Keratinocyte (primary cell): Measurements from ENCODE around the gene HS3ST3B1. TPM values are rescaled to one million over a fixed set of nuclear protein-coding genes. Genes with fewer than 3 reads are reported as not detected.

Experiments
- DNase-seq: peaks from one replicate; pipeline ENCODE4 v3.0.0-alpha.2; 2011; ENCODE audit warnings: low read depth, missing footprints, low spot score
- FAIRE-seq: peaks from 2 replicates; lab custom pipeline; 2011; peaks lifted over from hg19 to GRCh38; lab: Jason Lieb, UNC
- H2AFZ ChIP-seq: 2 replicates; pipeline ENCODE4 v1.6.0; 2012; ENCODE audit warnings: low read length, control low read depth, inconsistent platforms; ENCODE audit not compliant: control insufficient read depth
- H3K27ac ChIP-seq: 2 replicates; pipeline ENCODE4 v1.5.1; 2011; ENCODE audit warnings: low read length; ENCODE audit not compliant: control insufficient read depth, insufficient read depth
- H3K27me3 ChIP-seq: 3 replicates; pipeline ENCODE4 v1.6.0; 2011; ENCODE audit warnings: low read length; ENCODE audit not compliant: control insufficient read depth, insufficient read depth; ENCODE audit errors: extremely low read depth
- H3K36me3 ChIP-seq, 2 experiments: 2 replicates in 1 of 2; 3 replicates in 1 of 2; pipeline ENCODE4 v1.5.1; 2011; ENCODE audit warnings: low read length in 2 of 2, mild to moderate bottlenecking in 1 of 2; ENCODE audit not compliant: control insufficient read depth in 2 of 2, insufficient read depth in 2 of 2; ENCODE audit errors: extremely low read depth in 1 of 2
- H3K4me1 ChIP-seq: 3 replicates; pipeline ENCODE4 v1.5.1; 2011; ENCODE audit warnings: low read length; ENCODE audit not compliant: control insufficient read depth, insufficient read depth; ENCODE audit errors: extremely low read depth
- H3K4me2 ChIP-seq: 3 replicates; pipeline ENCODE4 v1.6.0; 2011; ENCODE audit warnings: low read depth, low read length; ENCODE audit not compliant: control insufficient read depth, insufficient read depth; ENCODE audit errors: extremely low read depth
- H3K4me3 ChIP-seq, 3 experiments: fragments of 200-600 bp in 1 of 3; sonication (generic) in 1 of 3; 2 replicates in 2 of 3; 3 replicates in 1 of 3; pipeline ENCODE4 v1.5.1; 2011 to 2016; ENCODE audit warnings: low read length in 3 of 3, mild to moderate bottlenecking in 3 of 3, control low read depth in 2 of 3, inconsistent platforms in 1 of 3, low read depth in 1 of 3, mixed read lengths in 1 of 3, mixed run types in 1 of 3, moderate library complexity in 1 of 3; ENCODE audit not compliant: control insufficient read depth in 2 of 3, insufficient read depth in 2 of 3; ENCODE audit errors: extremely low read depth in 1 of 3
- H3K79me2 ChIP-seq: 2 replicates; pipeline ENCODE4 v1.6.0; 2012; ENCODE audit warnings: low read length; ENCODE audit not compliant: control insufficient read depth, insufficient read depth
- H3K9ac ChIP-seq: 3 replicates; pipeline ENCODE4 v1.6.0; 2011; ENCODE audit warnings: low read length; ENCODE audit not compliant: control insufficient read depth, insufficient read depth; ENCODE audit errors: extremely low read depth
- H3K9me1 ChIP-seq: 3 replicates; pipeline ENCODE4 v1.6.0; 2011; ENCODE audit warnings: low read length; ENCODE audit not compliant: control insufficient read depth, insufficient read depth; ENCODE audit errors: extremely low read depth
- H3K9me3 ChIP-seq: 2 replicates; pipeline ENCODE4 v1.5.1; 2012; ENCODE audit warnings: low read depth, low read length; ENCODE audit not compliant: control insufficient read depth
- H4K20me1 ChIP-seq: 3 replicates; pipeline ENCODE4 v1.6.0; 2011; ENCODE audit warnings: low read length; ENCODE audit not compliant: control insufficient read depth, insufficient read depth; ENCODE audit errors: extremely low read depth
- CTCF ChIP-seq, 3 experiments: IDR thresholded peaks in 1 of 3; conservative IDR thresholded peaks in 1 of 3; optimal IDR thresholded peaks in 1 of 3; 2 replicates in 2 of 3; 3 replicates in 1 of 3; pipeline versions ENCODE3 to v1.5.1; 2011; ENCODE audit warnings: low read length in 3 of 3, mild to moderate bottlenecking in 3 of 3, moderate library complexity in 2 of 3, control low read depth in 1 of 3, inconsistent platforms in 1 of 3; ENCODE audit not compliant: insufficient read depth in 2 of 3; ENCODE audit errors: extremely low read depth in 1 of 3
- EZH2 ChIP-seq: IDR thresholded peaks from one replicate; pipeline ENCODE4 v1.6.1; 2012; ENCODE audit warnings: inconsistent platforms, mild to moderate bottlenecking, low read length, moderate library complexity
- dilution Hi-C: fragments of 300-500 bp; cut with MboI; formaldehyde crosslinking; loops from one replicate; pipeline ENCODE4 v1.7.0; 2020; ENCODE audit warnings: low sequenced_read_pairs; ENCODE audit not compliant: extremely low pct_ligation_motif_present
- polyA plus RNA-seq, 5 experiments: library from polyadenylated mRNA; depleted of rRNA in 3 of 5; stranded (reverse) in 3 of 5; stranded (forward) in 1 of 5; unstranded in 1 of 5; fragments of >200 nt; gene quantifications; 1 replicate in 1 of 5; 2 replicates in 3 of 5; 3 replicates in 1 of 5; pipeline versions ENCODE4 v1.2.1 to v1.2.3, GENCODE V29; 2011 to 2012; ENCODE audit warnings: missing spikeins in 2 of 5, low read depth in 1 of 5, low replicate concordance in 1 of 5

HS3ST3B1 gene
- polyA plus RNA-seq, 1 donor (not counting 4 experiments of a cell fraction or from before 2014, with no cell fraction given): 3.9 TPM

DNA sequence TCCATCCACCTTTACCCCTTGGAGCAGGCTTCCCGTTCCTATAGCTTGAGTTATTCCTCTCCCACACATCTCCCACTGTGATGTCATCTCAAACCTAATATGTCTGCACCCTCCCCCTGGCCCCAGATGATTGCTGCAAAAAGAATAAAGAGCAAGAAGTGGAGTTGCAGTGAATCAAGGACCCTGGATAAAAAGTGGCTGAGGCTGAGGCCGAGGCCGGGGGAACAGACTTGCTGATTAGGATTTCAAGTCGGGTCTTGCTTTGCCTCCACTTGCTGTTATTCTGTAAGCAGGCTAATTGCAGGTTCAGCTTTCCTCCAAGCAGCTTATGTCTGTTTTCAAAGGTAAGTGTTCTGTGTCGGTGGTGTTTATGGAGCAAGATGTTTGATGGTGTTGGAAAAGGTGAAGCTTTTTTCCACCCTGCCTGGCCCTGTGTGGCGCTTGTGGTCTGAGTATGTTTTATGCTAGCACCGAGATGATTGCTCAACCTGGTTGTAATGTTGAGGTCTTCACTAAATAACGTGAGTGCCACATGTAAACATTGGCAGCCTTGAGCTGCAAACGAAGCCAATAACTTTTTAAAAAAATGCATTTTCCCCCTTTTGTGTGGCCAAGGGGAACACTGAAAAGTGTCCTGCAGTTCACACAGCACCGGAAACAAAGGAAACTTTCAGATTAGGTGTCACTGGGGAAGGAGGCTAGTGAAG, 15.4 kb downstream of the HS3ST3B1 start:
- no peaks in the 10 kb centered on the region for H3K4me1 ChIP-seq
- DNase-seq: no peak
- no peaks in the 10 kb centered on the region for H3K9me3 ChIP-seq
- H3K27me3 ChIP-seq: no peaks in the 10 kb centered on the region
- dilution Hi-C loops: no loop called here
- H4K20me1 ChIP-seq: no peaks in the 10 kb centered on the region
- TF ChIP-seq EZH2 (no peak), CTCF (optimal IDR thresholded peaks at IDR 0.05 in 1 of 3, IDR thresholded peaks at IDR 0.05 in 1 of 3, conservative IDR thresholded peaks at IDR 0.05 in 1 of 3; ENCODE audit: extremely low read depth in 1 of 3, insufficient read depth in 2 of 3, low read length in 3 of 3) (no peak)
- FAIRE-seq: no peak
- no peak overlapping the region for H3K4me2 ChIP-seq
- H3K9ac ChIP-seq: no peak overlapping the region
- H3K9me1 ChIP-seq: no peaks in the 10 kb centered on the region
- no peaks in the 10 kb centered on the region for H3K36me3 ChIP-seq
- H2AFZ ChIP-seq: no peak overlapping the region
- no peak overlapping the region for H3K27ac ChIP-seq
- H3K79me2 ChIP-seq: peaks cover 42% of the 10 kb centered on the region
- H3K4me3 ChIP-seq: no peak overlapping the region

DNA sequence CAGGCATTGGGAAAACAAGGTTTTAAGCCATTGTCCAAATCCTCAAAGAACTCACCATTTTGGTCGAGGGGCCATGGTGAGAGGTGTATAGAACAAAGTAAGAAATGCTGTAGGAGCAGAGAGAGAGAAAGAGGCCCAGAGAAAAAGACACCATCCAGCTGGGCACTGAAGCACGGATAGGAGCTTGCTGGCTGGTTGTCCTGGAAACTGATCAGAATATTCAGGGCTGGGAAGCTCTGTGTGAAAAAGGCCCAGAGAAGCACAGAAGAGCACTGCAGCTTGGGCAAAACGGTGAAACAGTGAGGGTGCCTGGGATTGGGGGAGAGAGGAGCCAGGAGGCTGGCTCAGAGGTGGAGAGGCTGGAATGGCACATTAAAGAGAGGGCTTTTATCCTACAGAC, 16.5 kb downstream of the HS3ST3B1 start:
- dilution Hi-C loops: no loop called here
- H3K27ac ChIP-seq: no peak overlapping the region
- no peak overlapping the region for H3K4me3 ChIP-seq
- no peak for DNase-seq
- no peak overlapping the region for H3K4me2 ChIP-seq
- no peaks in the 10 kb centered on the region for H3K4me1 ChIP-seq
- no peaks in the 10 kb centered on the region for H3K9me3 ChIP-seq
- no peaks in the 10 kb centered on the region for H3K27me3 ChIP-seq
- no peak for FAIRE-seq
- H4K20me1 ChIP-seq: no peaks in the 10 kb centered on the region
- no peaks in the 10 kb centered on the region for H3K9me1 ChIP-seq
- H3K9ac ChIP-seq: no peak overlapping the region
- H3K79me2 ChIP-seq: peaks cover 42% of the 10 kb centered on the region
- no peak for TF ChIP-seq EZH2
- TF ChIP-seq CTCF (optimal IDR thresholded peaks at IDR 0.05 in 1 of 3, IDR thresholded peaks at IDR 0.05 in 1 of 3, conservative IDR thresholded peaks at IDR 0.05 in 1 of 3; ENCODE audit: extremely low read depth in 1 of 3, insufficient read depth in 2 of 3, low read length in 3 of 3): no peak
- H3K36me3 ChIP-seq: no peaks in the 10 kb centered on the region
- no peak overlapping the region for H2AFZ ChIP-seq
